HG03196 (cell line): Measurements from ENCODE around the gene ECM1.

ENCODE experiments used
- ATAC-seq: cut with Tn5 transposase; IDR thresholded peaks from one replicate; pipeline ENCODE4 v1.9.1; 2021; ENCODE audit not compliant: unreplicated experiment

Gene ECM1

DNA sequence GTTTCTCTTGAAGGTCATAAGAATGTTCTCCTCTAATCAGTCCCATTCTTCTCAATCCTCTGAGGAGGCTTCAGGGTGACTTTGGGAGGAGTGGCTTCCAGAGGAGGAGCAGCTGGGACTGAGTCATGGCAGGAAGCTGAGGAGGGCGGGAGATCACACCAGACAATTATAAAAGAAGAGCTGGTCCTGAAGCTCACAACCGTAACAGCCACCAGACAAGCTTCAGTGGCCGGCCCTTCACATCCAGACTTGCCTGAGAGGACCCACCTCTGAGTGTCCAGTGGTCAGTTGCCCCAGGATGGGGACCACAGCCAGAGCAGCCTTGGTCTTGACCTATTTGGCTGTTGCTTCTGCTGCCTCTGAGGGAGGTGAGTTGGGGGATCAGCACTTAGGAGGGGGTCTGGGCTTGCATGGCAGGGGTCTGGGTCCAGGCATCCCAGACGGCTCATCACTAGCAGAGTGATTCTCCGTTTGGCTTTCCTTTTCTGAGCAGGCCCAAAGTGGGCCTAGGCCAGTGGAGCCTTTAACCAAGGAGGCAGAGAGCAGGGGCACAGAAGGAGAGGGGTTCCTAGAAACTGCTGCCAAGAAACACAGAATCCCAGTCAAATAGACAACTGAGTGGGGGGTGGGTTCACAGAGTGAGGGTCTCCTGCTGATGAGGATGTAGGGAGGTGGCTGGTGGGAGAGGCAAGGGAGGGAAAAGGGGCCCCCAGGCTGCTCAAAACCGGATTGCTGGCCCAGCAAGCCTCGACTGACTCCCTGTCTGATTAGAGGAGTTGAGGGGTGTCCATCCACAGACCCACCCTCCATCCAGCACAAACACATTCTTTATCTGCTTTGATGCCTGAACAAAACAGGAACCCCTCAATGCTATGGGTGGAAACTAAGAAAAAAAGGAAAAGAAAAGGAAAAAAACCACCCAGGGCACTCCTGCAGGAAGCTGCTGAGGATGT lies at the start of gene ECM1:
Gene ECM1, plus strand, starts transcription at position 198 of the 953 bp plus-strand sequence. Its CDS starts 101 bp downstream, at position 299.
- no peak for ATAC-seq

DNA sequence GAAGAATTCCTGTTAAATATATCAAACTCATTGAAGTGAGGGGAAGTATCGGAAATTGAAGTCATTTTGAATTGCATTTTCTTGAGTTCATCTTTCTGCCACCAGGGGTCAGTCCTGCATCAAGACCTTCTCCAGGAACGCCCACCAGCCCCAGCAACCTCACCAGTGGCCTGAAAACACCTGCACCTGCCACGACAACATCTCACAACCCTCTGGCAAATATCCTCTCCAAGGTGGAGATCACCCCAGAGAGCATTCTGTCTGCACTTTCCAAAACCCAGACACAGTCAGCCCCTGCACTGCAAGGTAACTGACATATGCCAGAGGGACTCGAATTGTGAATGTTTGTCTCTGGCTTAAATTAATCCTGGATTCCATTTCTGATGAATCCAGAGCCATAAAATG lies 43.5 kb upstream of the ECM1 start:
- ATAC-seq = no peak

DNA sequence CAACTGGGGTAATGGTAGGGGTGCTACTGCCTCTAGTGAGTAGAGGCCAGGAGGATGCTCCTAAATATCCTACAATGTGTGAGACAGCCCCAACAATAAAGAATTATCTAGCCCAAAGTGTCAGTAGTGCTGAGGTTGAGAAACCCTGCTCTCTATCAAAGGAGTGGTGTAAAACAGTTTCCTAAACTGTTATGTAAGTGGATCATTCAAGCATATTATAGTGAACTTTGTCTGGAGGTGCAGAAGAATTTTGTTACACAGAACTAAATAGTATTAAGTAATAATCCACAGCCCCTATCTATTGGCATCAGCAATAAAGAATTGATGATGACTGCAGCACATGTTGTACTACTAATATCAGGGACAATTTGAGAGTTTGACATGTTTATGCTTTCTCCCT lies 40.9 kb upstream of the ECM1 start:
- ATAC-seq = no peak

DNA sequence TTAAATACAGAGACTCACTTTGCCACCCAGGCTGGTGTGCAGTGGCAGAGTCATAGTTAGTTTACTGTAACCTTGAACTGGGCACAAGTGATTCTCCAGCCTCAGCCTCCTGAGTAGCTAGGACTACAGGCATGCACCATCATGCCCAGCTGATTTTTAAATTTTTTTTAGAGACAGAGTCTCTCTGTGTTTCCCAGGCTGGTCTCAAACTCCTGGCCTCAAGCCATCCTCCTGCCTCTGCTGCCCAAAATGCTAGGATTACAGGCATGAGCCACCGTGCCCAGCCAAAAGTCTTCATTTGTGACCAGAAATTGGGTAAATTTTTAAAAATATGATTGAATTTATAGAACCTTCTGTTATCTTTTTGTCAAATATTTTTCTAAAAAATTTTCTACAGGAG lies 38.6 kb upstream of the ECM1 start:
- no peak for ATAC-seq

DNA sequence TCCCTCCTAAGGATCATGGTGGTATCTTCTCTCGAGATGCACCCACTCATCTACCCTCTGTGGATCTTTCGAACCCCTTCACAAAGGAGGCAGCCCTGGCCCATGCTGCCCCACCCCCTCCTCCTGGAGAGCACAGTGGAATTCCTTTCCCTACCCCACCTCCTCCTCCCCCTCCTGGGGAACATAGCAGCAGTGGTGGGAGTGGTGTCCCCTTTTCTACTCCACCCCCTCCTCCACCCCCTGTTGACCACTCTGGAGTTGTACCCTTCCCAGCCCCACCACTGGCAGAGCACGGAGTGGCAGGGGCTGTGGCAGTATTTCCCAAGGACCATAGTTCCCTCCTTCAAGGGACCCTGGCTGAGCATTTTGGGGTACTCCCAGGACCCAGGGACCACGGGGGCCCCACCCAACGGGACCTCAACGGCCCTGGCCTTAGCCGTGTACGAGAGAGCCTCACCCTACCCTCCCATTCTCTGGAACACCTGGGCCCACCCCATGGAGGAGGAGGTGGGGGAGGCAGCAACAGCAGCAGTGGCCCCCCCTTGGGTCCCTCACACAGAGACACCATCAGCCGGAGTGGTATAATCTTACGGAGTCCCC lies 35.2 kb upstream of the ECM1 start:
- no peak for ATAC-seq

DNA sequence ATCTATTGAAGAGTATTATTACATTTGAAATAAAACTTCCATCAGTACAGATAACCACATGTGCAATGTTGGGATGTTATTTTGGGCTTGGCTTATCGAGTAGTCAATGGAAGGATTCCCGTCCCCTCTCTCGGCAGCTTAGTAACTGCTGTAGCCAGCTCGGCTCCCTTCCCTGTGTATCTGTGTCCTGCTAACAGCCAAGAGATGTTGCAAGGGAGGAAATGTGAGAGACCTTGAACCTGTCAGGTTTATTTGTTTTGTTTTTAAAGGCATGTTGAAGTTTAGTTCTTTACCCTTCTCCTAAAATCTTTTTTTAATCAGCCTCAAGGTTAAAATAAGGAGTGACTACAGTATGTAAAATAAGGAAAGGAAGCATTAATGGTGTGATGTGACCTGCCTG lies 34.2 kb upstream of the ECM1 start:
- no peak for ATAC-seq

DNA sequence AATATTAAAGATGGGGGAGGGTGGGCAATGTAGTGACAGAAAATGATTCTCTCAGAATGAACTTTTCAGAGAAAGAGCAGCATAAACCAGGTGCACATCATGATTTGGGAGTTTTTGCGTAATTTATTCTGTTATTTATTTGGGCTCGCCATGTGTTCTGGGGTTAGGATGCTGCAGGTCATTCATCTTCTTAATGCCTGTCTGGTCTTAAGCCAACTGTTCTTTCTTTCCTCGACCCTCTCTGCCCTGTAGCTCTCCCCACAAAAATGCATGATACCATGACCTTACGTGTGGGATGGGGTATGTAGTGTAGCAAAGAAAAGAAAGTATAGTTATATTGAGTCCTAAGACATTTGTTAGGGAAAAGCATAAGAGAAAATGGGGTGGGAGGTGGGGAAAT lies 33.0 kb upstream of the ECM1 start:
- ATAC-seq = no peak

DNA sequence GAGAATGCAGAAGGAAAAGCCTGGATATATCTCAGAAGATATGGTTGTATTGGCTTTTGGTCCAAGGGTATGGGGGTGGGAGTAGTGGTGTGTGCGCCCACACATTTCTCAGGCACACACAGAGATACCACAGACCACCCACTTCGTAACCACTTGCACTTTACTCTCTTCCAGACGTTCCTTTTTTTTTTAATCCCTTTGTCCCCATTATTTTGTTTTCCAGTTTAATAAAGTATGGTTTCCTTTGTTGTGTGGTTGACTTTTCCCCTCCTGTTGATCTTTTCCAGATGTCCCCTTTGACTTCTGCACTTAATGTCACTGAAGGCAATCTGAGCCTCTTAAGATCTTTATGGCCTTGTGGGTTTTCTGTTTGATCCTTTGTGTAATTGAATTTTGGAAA lies 31.2 kb upstream of the ECM1 start:
- no peak for ATAC-seq

DNA sequence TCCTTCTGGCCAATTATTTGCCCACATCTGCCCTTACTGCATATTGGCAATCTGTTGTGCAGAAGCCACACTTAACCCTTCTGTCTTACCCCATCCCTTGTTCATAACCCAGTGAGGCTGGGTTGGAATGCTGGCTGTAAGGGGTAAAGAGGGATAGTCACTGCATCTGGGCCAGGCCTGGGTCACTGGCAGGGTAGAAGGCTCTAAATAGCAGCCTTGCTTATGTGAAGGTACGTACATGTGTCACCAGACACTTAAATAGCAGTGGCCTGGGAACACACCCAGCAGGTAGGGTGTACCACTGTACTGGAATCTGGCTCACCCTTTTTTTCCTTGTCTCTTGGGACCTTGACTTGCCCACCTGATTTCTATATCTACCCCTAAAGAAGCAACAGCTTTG lies 30.6 kb upstream of the ECM1 start:
- ATAC-seq = no peak

DNA sequence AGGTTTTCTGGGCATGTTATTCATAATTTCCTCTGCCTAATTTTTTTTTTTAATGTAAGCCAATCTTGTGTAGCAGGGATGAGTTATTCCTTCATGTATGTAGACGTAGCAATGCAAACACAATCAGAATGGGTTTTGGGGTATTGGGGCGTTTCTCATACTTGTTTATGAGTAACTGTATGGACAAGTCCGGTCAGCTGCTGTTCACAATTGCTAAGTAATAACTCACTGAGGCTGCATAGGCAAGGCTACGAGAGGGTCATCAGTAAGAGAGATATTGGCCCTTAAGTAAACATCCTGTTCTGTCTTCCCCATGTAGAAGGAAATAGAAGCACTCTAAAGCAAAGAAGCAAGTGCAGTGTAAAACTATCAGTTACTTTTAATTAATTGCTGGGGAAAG lies 30.2 kb upstream of the ECM1 start:
- no peak for ATAC-seq

DNA sequence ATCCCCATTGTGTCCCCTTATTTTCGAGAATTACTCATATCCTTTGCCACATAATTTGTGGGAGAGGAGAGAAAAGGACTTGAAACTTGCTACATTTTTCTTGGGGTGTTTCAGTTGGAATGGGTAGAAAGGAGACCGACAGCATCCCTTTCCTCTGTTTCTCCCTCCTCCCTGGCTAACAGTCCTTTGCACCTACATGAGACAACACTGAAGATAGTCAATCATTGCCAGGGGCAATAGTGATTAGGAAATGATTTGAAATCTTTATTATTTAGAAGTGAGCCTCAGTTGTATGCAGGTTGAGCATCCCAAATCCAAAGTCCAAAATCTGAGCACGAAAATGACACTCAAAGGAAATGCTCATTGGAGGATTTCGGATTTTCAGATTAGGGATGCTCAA lies 28.5 kb upstream of the ECM1 start:
- no peak for ATAC-seq

DNA sequence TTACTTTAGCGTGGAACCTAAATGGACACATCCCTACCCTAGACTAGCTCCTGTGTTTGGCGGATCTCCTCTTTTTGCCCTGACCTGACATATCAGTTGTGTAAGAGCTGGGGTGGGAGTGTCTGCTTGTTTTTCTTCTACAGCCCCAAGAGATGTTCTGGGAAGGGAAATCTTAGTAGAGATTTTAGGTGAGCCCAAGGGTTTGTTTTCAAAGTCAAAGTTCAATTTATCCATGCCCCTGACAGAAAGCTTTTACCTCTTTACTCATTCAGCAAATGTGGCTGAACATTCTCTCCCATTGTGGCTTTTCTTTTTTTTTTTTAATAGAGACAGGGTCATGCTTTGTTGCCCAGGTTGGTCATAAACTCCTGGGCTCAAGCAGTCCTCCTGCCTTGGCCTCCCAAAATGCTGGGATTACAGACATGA lies 28.0 kb upstream of the ECM1 start:
- no peak for ATAC-seq

DNA sequence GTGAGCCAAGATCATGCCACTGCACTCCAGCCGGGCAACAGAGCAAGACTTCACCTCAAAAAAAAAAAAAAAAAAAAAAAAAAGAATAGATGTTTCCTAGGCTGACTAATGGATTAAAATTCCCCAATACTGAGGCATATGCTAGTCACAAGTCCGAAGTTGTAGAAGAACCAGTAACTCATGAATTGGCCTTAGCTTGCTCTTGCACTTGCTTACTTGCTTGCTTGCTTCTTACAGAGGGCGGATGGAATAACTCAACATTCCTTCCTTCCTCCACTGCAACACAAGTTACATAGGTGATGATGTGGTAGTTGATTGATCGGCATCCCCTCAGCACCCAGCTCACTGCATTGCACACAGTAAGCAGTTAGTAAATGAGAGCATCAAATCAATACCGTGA lies 23.5 kb upstream of the ECM1 start:
- no peak for ATAC-seq

DNA sequence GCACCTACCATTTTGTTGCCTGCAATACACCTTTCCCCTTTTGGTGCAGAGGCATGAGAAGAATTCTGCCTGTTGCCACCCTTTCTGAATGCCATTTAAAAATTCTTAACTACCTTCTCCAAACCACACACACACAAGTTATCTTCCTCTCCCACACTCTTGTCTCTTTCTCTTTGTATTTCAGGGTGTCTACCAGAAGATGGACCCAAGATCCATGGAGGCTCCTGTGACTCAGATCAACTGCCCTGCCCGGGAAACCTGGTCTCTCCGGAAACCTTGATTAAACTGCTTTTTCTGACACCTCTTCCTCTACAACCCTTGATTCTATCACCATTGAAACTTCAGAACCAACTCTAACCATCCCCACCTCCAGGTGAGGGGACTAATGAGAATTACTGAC lies 23.0 kb upstream of the ECM1 start:
- no peak for ATAC-seq

DNA sequence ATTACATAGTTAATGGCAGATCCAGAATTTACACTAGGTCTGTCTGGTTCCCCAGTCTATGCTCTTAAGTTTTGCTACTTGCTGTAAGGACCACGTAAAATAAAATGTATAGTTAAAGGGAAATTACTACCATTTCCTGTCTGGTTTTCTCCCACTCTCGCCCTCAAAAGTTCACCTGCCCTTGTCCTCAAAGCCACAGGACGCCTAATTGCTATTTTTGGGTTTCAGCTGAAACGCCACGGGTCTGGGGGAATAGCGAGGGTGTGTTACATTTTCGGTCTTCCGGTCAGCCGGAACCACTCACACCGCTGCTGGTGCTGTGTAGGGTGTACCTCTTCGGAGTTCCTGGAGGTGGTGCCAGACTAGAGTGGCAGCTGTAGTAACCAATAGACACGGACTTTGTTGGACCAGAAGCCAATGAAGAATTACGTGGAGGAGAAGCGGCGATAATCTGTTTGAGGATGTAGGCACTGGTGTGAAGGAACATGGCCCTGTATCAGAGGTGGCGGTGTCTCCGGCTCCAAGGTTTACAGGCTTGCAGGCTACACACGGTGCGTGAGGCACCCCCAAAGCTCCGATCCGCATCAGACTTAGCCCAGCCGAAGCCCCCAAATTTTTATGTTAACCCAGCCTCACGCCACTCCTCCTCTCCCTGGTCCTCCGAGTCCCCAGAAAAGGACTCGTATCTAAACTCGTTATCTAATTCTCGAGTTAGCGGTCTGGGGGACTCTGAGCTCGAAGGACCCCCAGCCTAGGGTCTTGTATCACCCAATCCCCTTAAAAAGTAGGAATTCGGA lies 20.7 kb upstream of the ECM1 start, which contains the start of gene TARS2:
Gene TARS2, plus strand, starts transcription at position 454 of the 797 bp plus-strand sequence. Its CDS starts 32 bp downstream, at position 486.
- ATAC-seq = peak; percentile 99

DNA sequence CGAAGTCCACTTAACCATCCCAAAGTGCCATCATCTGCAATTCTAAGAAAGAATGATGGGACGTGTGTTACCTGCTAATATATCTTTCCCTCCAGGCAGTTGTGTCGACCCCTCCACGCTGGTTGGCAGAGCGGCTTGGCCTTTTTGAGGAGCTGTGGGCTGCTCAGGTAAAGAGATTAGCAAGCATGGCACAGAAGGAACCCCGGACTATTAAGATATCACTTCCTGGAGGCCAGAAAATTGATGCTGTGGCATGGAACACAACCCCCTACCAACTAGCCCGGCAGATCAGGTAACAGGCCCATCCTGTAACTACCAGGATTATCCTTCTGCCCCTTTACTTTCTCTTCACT lies 20.2 kb upstream of the ECM1 start:
- no peak for ATAC-seq

DNA sequence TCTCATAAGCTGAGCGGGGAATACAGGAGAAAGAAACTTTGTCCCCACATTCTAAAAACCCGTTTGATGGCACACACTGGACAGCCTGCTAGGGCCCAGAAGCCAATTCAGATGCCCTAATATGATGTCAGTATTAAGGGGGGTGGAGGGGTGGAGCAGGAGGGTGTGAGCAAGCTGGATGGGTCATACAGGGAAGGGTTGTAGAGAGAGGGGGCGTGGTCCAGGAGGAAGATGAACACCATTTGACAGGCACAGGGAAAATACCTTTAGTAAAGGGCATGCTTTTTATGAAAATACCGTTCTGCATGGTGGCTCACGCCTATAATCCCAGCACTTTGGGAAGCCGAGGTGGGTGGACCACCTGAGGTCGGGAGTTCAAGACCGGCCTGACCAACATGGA lies 14.7 kb upstream of the ECM1 start:
- no peak for ATAC-seq

DNA sequence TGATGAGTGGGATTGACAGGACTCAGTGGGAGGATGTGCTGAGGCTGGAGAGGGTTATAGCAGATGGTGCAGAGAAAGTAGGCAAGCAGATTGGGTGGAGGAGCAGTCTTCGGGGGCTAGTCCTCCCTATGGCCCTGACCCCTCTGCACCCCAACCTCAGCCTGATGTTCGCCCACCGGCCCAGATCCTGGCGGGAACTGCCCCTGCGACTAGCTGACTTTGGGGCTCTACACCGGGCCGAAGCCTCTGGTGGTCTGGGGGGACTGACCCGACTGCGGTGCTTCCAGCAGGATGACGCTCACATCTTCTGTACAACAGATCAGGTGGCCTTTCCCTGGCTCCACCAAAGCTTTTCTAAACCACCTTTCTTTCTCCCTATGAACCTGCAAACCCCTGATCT lies 9.6 kb upstream of the ECM1 start:
- no peak for ATAC-seq

DNA sequence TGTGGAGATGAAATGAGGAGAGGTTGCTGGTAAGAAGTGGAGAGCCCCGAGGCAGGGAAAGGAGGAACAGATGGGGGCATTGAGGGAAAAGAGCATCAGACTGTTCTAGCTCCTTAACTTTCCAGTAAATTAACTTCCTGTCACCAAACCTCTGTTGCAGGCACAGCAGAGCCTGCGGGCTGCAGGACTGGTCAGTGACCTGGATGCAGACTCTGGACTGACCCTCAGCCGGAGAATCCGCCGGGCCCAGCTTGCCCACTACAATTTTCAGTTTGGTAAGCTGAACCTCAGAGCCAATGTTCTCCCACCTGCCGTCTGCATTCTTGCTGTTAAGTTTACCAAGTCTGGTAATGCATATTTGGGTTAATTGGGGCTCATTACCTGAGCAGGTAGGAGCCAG lies 2.5 kb upstream of the ECM1 start:
- ATAC-seq = no peak

DNA sequence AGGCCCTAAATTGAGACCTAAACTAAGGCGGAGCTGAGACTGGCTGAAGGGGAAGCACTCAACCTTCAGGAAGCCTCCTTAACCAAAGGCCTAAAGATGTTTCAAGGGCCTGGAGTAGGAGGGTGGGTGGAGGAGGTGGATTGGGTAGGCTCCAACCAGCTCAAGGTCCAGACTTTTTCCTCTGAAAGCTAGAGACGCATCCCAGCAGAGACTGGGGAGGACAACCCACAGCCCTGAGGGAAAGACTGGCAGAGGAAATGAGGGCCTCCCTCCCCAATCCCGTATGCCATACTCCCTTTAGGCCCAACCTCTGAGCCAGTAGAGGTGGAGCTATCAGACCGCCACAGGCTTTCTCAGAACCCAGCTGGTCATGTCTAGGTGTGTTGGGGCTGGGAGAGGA lies 1.1 kb downstream of the ECM1 start:
- no peak for ATAC-seq

DNA sequence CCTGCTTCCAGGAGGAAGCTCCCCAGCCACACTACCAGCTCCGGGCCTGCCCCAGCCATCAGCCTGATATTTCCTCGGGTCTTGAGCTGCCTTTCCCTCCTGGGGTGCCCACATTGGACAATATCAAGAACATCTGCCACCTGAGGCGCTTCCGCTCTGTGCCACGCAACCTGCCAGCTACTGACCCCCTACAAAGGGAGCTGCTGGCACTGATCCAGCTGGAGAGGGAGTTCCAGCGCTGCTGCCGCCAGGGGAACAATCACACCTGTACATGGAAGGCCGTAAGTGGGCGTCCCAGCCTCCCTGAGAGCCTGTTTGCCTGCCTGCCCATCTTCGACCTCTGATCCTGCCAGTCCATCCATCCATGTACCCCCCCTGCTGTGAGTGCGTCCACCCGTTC lies 3.6 kb downstream of the ECM1 start:
- no peak for ATAC-seq
